Ovary (tissue), 10 donors: Measurements from ENCODE around the gene QARS1. TPM values are rescaled to one million over a fixed set of nuclear protein-coding genes. Genes with fewer than 3 reads are reported as not detected.

Experiments
- DNase-seq, 5 donors: peaks; one replicate each; pipeline ENCODE4 v3.0.0-alpha.2; 2019 to 2020
- H3K27ac ChIP-seq, 2 donors: fragments of 200-600 bp; one replicate each; pipeline versions ENCODE4 v1.5.1 to v1.8.0; 2019 to 2022
- H3K27me3 ChIP-seq: fragments of 200-600 bp; one replicate; pipeline ENCODE4 v1.8.0; 2022
- H3K36me3 ChIP-seq: fragments of 200-600 bp; sonication (generic); one replicate; pipeline ENCODE4 v1.5.1; 2019
- H3K4me1 ChIP-seq: one replicate; pipeline ENCODE4 v1.8.1; 2013; ENCODE audit warnings: mild to moderate bottlenecking, moderate library complexity; ENCODE audit not compliant: insufficient read depth
- H3K4me3 ChIP-seq: fragments of 200-600 bp; sonication (generic); one replicate; pipeline ENCODE4 v1.5.1; 2017
- H3K9me3 ChIP-seq, 2 donors: fragments of 200-600 bp in 1 of 2; sonication (generic) in 1 of 2; one replicate each; pipeline versions ENCODE4 v1.5.1 to v1.8.1; 2013 to 2019; ENCODE audit warnings: mild to moderate bottlenecking in 1 of 2, moderate library complexity in 1 of 2
- EP300 ChIP-seq: sonication (generic); formaldehyde crosslinking; IDR thresholded peaks from one replicate; pipeline ENCODE4 v1.6.1; 2017; ENCODE audit warnings: antibody characterized with exemption
- POLR2A ChIP-seq: fragments of 450-650 bp; IDR thresholded peaks from one replicate; pipeline ENCODE4 v1.6.1; 2017; ENCODE audit warnings: antibody characterized with exemption, mild to moderate bottlenecking, moderate library complexity
- WGBS, 3 donors: extraction: QIAGEN DNeasy Blood & Tissue Kit in 1 of 3; methylation state at CpG; one replicate each; pipeline versions ENCODE4 v1.1.5 to v1.1.7; 2013 to 2017; 5-methylcytosine and 5-hydroxymethylcytosine counted together
- intact Hi-C, 4 donors: fragments of 100-400 bp; cut with DNase I; formaldehyde crosslinking; loops; one replicate each; pipeline versions ENCODE4 v1.11.0 to v1.15.1; 2022 to 2023
- long read RNA-seq, 3 donors: library from polyadenylated mRNA in 2 of 3; unstranded in 2 of 3; transcript quantifications; one replicate each; pipeline ENCODE4 v2.0.0 and lab custom pipeline, GENCODE V29; 2021 to 2026
- polyA plus RNA-seq, 2 donors: library from polyadenylated mRNA; stranded (reverse); fragments of 200-250 nt in 1 of 2; fragments of 350-450 nt in 1 of 2; fragmentation: Illumina TruSeq in 1 of 2; extraction: RNeasy Lipid Tissue Mini Kit (QIAGEN cat#74804) in 1 of 2; gene quantifications; one replicate each; pipeline ENCODE4 v1.2.3, GENCODE V29; 2013 to 2014
- total RNA-seq, 7 donors: library from RNA; depleted of rRNA in 2 of 7; stranded (reverse); fragments of >200 nt in 2 of 7; fragmentation: NEBNext Ultra II Directional in 3 of 7; extraction: Animal tissue kit (Norgen Biotek cat#: 25700) in 3 of 7; gene quantifications; one replicate each; pipeline versions ENCODE4 v1.1.0 to v1.2.4, GENCODE V29; 2016 to 2023
- TF ChIP-seq, protein P1 (sequence below), 3 donors: fragments of 450-650 bp in 2 of 3; fragments of 200-600 bp in 1 of 3; IDR thresholded peaks; one replicate each; pipeline versions ENCODE4 v1.5.1 to v1.8.0; 2016 to 2022; ENCODE audit warnings: antibody characterized with exemption in 3 of 3, mild to moderate bottlenecking in 1 of 3
- donor health status: DM: no; HTN: no; CAD: no; lungs with moderate emphysema.
- donor health status: DM: no; HTN: no; CAD: no.
- donor health status: Bipolar disorder and iron deficiency.
- donor health status: DM: yes; HTN: yes; CAD: no.
- donor health status: DM: no; HTN: no; CAD: no.
- donor health status: DM: yes; HTN: yes; CAD: no.

Gene QARS1
- total RNA-seq (100 to 1,000 TPM; 165 to 271 (median 204) TPM), polyA plus RNA-seq (100 to 1,000 TPM; 191 to 293 TPM)
- long read RNA-seq, donor 1, transcript QARS-205 (24 exons, 2,399 nt) = minor isoform, 5 of 651 reads
- long read RNA-seq, donor 1, transcript QARS-209 (23 exons, 2,362 nt) = minor isoform, 16 of 651 reads
- long read RNA-seq, donor 1, transcript QARS-201 (24 exons, 2,827 nt) = major isoform, 431 of 651 reads
- long read RNA-seq, donor 1, partial matches to known transcripts = 86 of 651 reads
- long read RNA-seq, donor 1, other reads (novel, unspliced or antisense) = 107 of 651 reads
- long read RNA-seq, donor 2, transcript QARS-201 (24 exons, 2,827 nt) = major isoform, 21 of 106 reads
- long read RNA-seq, donor 2, transcript QARS-223 (4 exons, 679 nt) = minor isoform, 10 of 106 reads
- long read RNA-seq, donor 2, transcript QARS-209 (23 exons, 2,362 nt) = minor isoform, 5 of 106 reads
- long read RNA-seq, donor 2, partial matches to known transcripts = 61 of 106 reads
- long read RNA-seq, donor 2, other reads (novel, unspliced or antisense) = 6 of 106 reads
- long read RNA-seq, donor 3, transcript QARS-201 (24 exons, 2,827 nt) = major isoform, 154 of 228 reads
- long read RNA-seq, donor 3, transcript QARS-209 (23 exons, 2,362 nt) = minor isoform, 8 of 228 reads
- long read RNA-seq, donor 3, partial matches to known transcripts = 25 of 228 reads
- long read RNA-seq, donor 3, other reads (novel, unspliced or antisense) = 38 of 228 reads

DNA sequence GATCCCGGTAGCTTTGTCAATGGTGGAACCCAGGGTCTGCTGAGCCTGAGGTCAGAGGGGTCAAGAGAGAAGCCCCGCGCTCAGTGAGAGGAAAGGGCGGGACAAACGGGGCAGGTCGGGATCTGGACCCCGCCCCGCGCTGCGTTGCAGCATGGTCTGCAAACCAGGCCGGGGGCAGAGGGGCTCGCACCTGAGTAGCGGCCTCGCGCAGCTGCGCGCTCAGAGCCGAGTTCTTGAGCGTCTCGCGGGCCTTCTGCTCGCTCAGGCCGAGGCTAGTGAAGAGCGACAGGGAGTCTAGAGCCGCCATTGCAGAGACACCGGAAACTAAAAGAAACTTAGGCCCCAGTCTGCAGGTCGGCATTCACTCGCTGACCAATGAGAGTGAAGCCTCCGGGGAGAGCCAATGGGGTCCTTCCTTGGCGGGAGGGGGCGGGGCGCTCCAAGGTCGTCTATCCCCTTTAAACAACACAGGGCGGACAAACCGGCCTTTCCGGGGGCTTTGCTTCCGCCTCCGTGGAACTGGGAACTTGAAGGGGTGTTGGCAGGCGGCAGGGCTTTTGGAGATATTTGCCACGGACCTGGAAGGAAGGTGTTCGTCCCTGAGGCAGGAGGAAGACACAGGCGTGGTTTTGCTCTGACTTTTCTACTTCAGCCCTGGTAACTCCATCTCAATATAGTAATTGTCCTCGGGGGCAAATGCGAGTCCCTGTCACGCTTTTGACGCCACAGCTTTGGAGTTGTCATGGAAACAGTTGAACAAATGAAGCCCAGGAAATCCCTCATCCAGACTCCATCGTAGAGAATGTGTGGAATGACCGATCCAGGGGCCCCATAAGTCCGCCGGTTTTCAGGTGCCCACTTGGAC, at the start of gene QARS1:
Gene QARS1 (minus strand): TSS at position 331 of the 865 bp plus-strand sequence. CDS start 24 bp downstream, at position 307.
- Histone ChIP-seq H3K27ac (peak within 1 kb of the TSS in 1 of 2 donors; percentile 38), H3K36me3 (no peaks in the 10 kb centered on the region), H3K4me3 (peak within 1 kb of the TSS; percentile 99), H3K4me1 (peaks cover 2% of the 10 kb centered on the region), H3K27me3 (no peaks in the 10 kb centered on the region), H3K9me3 (no peaks in the 10 kb centered on the region)
- 1% methylated on average over 49 to 50 of the region's 50 CpGs for WGBS, 3 donors
- peak; percentile 92 to 96 (median 93) for DNase-seq
- TF ChIP-seq, protein P1, sequence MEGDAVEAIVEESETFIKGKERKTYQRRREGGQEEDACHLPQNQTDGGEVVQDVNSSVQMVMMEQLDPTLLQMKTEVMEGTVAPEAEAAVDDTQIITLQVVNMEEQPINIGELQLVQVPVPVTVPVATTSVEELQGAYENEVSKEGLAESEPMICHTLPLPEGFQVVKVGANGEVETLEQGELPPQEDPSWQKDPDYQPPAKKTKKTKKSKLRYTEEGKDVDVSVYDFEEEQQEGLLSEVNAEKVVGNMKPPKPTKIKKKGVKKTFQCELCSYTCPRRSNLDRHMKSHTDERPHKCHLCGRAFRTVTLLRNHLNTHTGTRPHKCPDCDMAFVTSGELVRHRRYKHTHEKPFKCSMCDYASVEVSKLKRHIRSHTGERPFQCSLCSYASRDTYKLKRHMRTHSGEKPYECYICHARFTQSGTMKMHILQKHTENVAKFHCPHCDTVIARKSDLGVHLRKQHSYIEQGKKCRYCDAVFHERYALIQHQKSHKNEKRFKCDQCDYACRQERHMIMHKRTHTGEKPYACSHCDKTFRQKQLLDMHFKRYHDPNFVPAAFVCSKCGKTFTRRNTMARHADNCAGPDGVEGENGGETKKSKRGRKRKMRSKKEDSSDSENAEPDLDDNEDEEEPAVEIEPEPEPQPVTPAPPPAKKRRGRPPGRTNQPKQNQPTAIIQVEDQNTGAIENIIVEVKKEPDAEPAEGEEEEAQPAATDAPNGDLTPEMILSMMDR (IDR thresholded peaks at IDR 0.05) = no peak
- TF ChIP-seq POLR2A (no peak), EP300 (no peak)
- intact Hi-C loops = no loop called here

DNA sequence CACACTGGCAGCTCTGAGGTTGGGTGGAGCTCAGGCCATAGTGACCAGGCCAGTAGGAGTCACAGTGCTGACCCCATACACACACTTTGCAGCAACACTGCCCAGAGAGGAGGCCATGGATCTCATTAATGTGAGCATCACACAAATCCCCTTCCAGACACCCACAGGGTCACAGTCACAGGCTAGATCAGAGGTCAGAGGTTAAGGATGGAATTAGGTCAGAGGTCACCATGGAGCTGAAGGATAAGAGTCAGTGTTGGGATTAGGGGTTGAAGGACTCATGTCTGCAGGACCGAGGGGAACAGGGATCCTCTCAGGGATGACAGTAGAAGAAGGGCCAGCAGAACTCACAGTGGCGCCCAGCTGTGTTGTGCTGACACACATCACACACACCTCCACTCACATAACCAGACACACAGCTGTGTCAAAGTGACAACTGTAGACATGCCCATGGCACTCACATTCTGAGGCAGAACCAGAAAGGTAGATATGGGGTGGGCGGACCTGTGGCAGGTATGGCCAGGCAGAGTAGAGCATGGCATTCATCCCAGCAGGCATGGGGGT, 48.9 kb upstream of the QARS1 start:
- H3K36me3 ChIP-seq = no peaks in the 10 kb centered on the region
- no peak overlapping the region for H3K4me3 ChIP-seq
- no peak for DNase-seq
- TF ChIP-seq, protein P1 (IDR thresholded peaks at IDR 0.05) = no peak
- TF ChIP-seq EP300 = no peak
- TF ChIP-seq POLR2A = no peak
- no peaks in the 10 kb centered on the region for H3K27me3 ChIP-seq
- no peaks in the 10 kb centered on the region for H3K4me1 ChIP-seq
- no peak overlapping the region for H3K27ac ChIP-seq
- no peaks in the 10 kb centered on the region for H3K9me3 ChIP-seq
- WGBS, 3 donors = 82 to 91% (median 89%) methylated on average over 3 of the region's 3 CpGs
- intact Hi-C loops = no loop called here

DNA sequence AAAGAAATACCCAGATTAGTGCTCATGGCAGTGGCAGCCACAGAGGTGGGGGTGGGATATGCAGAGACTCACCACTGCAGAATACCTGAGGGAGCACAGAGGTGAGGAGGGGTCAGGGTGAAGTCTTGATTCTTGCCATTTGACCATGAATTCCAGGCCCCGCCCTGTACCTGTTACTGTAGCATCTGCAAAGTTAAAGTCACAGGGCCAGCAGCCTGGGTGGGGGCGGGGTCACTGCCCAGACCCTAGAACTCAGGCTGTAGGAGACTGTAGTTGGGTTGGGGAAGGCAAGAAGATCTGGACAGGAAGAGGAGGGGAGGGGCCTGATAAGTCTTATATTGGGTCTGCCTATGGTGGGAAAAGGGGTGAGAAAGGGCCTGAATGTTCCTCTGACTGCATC, 47.1 kb upstream of the QARS1 start:
- no peaks in the 10 kb centered on the region for H3K4me1 ChIP-seq
- H3K4me3 ChIP-seq = no peak overlapping the region
- no peaks in the 10 kb centered on the region for H3K27me3 ChIP-seq
- WGBS, 3 donors = 84 to 91% (median 86%) methylated on average over 2 of the region's 2 CpGs
- TF ChIP-seq POLR2A = no peak
- TF ChIP-seq EP300 = no peak
- TF ChIP-seq, protein P1 (IDR thresholded peaks at IDR 0.05) = no peak
- no peaks in the 10 kb centered on the region for H3K9me3 ChIP-seq
- H3K36me3 ChIP-seq = no peaks in the 10 kb centered on the region
- intact Hi-C loops = no loop called here
- DNase-seq = no peak
- H3K27ac ChIP-seq = no peak overlapping the region

DNA sequence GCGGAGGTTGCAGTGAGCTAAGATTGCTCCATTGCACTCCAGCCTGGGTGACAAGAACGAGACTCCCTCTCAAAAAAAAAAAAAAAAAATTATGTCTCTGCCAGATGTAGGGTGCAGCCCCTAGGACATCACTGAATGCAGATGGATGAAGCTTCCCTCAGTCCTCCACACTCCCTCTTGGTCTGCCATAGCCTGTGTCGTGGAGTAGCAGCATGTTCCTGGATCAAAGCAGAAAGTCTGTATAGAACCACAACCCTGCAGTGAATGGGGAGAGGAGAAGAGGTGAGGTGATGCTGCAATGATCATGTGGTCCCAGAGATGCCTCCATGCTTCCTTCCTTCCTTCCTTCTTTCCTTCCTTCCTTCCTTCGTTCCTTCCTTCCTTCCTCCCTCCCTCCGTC, 43.6 kb upstream of the QARS1 start:
- H3K9me3 ChIP-seq = no peaks in the 10 kb centered on the region
- TF ChIP-seq POLR2A = no peak
- TF ChIP-seq EP300 = no peak
- TF ChIP-seq, protein P1 (IDR thresholded peaks at IDR 0.05) = no peak

More for the DNA sequence above, 43.6 kb upstream of the QARS1 start:
- no peak for DNase-seq
- no peak overlapping the region for H3K27ac ChIP-seq
- H3K4me3 ChIP-seq = no peak overlapping the region
- no peaks in the 10 kb centered on the region for H3K27me3 ChIP-seq
- H3K36me3 ChIP-seq = no peaks in the 10 kb centered on the region
- no peaks in the 10 kb centered on the region for H3K4me1 ChIP-seq
- intact Hi-C loops = no loop called here
- WGBS, 3 donors = 65 to 77% (median 67%) methylated on average over 5 of the region's 5 CpGs
